ENCODE results near the gene MYH9.

DNA sequence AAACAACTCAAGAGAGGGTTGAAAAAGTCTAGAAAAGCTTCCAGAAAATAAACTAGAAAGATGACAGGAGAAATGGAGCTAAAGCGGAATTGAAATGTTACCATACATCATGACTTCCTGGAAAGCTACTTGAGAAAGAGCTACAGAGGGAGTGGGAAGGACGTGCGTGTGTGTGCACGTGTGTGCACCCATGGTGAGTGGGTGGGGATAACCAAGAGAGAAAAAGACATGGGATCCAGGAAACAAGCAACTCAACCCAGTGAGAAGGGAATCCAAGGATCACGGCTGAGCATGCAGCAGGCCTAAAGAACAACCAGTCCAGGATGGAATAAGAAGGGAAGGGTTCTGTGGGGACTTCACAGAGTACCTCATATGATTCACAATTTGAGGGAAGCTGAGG, 113.2 kb downstream of the MYH9 start:
- no peak for TF ChIP-seq FOXM1 (IDR thresholded peaks at IDR 0.05; ENCODE audit: borderline replicate concordance)
- TF ChIP-seq HDGF (IDR thresholded peaks at IDR 0.05; ENCODE audit: borderline replicate concordance), result no peak
- TF ChIP-seq SP1 (IDR thresholded peaks at IDR 0.05), result no peak
- TF ChIP-seq BHLHE40 (IDR thresholded peaks at IDR 0.05; ENCODE audit: borderline replicate concordance), result no peak
- TF ChIP-seq FOXK2 (IDR thresholded peaks at IDR 0.05), result no peak
- no peak for TF ChIP-seq ELF4 (IDR thresholded peaks at IDR 0.05)
- TF ChIP-seq NFRKB (IDR thresholded peaks at IDR 0.05), result no peak
- TF ChIP-seq, protein P1, sequence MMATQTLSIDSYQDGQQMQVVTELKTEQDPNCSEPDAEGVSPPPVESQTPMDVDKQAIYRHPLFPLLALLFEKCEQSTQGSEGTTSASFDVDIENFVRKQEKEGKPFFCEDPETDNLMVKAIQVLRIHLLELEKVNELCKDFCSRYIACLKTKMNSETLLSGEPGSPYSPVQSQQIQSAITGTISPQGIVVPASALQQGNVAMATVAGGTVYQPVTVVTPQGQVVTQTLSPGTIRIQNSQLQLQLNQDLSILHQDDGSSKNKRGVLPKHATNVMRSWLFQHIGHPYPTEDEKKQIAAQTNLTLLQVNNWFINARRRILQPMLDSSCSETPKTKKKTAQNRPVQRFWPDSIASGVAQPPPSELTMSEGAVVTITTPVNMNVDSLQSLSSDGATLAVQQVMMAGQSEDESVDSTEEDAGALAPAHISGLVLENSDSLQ (IDR thresholded peaks at IDR 0.05), result no peak
- TF ChIP-seq L3MBTL2 (conservative IDR thresholded peaks at IDR 0.05), result no peak
- no peak for TF ChIP-seq ZNF384 (IDR thresholded peaks at IDR 0.05)

All from HEK293T (cell line).